ENCODE data around the gene DAP.

DNA sequence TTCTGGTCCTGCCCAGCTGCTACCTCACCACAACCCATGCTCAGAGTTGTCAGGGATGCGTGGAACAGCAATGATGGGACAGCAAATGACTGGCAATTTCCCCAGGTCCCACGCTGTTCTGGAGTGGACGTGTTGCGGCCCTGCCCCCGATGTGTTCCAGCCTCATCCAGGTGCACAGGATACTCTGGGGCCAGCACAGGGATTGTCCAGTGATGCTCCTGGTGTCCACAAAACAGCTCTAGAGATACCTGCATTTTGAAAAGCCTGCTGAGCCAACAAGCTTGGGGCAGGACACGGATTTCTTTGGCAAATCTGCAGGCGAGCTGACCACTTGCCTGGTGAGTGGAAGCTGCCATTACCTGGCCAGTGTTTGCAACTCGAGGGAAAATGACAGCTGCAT is 108.4 kb downstream of the DAP start:
- no peak for TF ChIP-seq POLR2A (IDR thresholded peaks at IDR 0.05)
- TF ChIP-seq, protein P1, sequence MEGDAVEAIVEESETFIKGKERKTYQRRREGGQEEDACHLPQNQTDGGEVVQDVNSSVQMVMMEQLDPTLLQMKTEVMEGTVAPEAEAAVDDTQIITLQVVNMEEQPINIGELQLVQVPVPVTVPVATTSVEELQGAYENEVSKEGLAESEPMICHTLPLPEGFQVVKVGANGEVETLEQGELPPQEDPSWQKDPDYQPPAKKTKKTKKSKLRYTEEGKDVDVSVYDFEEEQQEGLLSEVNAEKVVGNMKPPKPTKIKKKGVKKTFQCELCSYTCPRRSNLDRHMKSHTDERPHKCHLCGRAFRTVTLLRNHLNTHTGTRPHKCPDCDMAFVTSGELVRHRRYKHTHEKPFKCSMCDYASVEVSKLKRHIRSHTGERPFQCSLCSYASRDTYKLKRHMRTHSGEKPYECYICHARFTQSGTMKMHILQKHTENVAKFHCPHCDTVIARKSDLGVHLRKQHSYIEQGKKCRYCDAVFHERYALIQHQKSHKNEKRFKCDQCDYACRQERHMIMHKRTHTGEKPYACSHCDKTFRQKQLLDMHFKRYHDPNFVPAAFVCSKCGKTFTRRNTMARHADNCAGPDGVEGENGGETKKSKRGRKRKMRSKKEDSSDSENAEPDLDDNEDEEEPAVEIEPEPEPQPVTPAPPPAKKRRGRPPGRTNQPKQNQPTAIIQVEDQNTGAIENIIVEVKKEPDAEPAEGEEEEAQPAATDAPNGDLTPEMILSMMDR (IDR thresholded peaks at IDR 0.05 in 8 of 11, conservative IDR thresholded peaks at IDR 0.05 in 3 of 11): no peak

All from spleen (tissue), 7 donors.